Tibial nerve (tissue), 4 donors: Measurements from ENCODE around the gene DNAAF5. TPM values are rescaled to one million over a fixed set of nuclear protein-coding genes. Genes with fewer than 3 reads are reported as not detected.

Source experiments
- DNase-seq, 2 donors: peaks; one replicate each; pipeline ENCODE4 v3.0.0-alpha.2; 2019; ENCODE audit warnings: low spot score in 2 of 2
- H3K27ac ChIP-seq, 4 donors: fragments of 200-600 bp; sonication (generic) in 3 of 4; one replicate each; pipeline ENCODE4 v1.5.1; 2017 to 2019; ENCODE audit warnings: mild to moderate bottlenecking in 1 of 4
- H3K27me3 ChIP-seq, 2 donors: fragments of 200-600 bp; sonication (generic) in 1 of 2; one replicate each; pipeline versions ENCODE4 v1.5.1 to v1.6.0; 2017 to 2019
- H3K36me3 ChIP-seq, 3 donors: fragments of 200-600 bp; sonication (generic); one replicate each; pipeline ENCODE4 v1.5.1; 2018 to 2019
- H3K4me1 ChIP-seq, 4 donors: fragments of 200-600 bp; sonication (generic) in 3 of 4; one replicate each; pipeline ENCODE4 v1.5.1; 2017 to 2019
- H3K4me3 ChIP-seq, 4 donors: fragments of 200-600 bp; sonication (generic) in 3 of 4; one replicate each; pipeline ENCODE4 v1.5.1; 2017 to 2019; ENCODE audit warnings: mild to moderate bottlenecking in 1 of 4, moderate library complexity in 1 of 4
- H3K9me3 ChIP-seq, 4 donors: fragments of 200-600 bp; sonication (generic) in 3 of 4; one replicate each; pipeline ENCODE4 v1.5.1; 2017 to 2019
- EP300 ChIP-seq, 2 donors: sonication (generic); formaldehyde crosslinking; IDR thresholded peaks; one replicate each; pipeline ENCODE4 v1.6.1; 2017; ENCODE audit warnings: antibody characterized with exemption in 2 of 2, mild to moderate bottlenecking in 1 of 2
- POLR2A ChIP-seq, 2 donors: fragments of 450-650 bp; IDR thresholded peaks; one replicate each; pipeline ENCODE4 v1.6.1; 2017; ENCODE audit warnings: antibody characterized with exemption in 2 of 2, mild to moderate bottlenecking in 2 of 2, moderate library complexity in 2 of 2
- WGBS, 2 donors: methylation state at CpG; one replicate each; pipeline ENCODE4 v1.1.5; 2018; 5-methylcytosine and 5-hydroxymethylcytosine counted together
- total RNA-seq, 4 donors: library from RNA; depleted of rRNA; stranded (reverse); fragments of >200 nt; gene quantifications; one replicate each; pipeline ENCODE4 v1.1.0, GENCODE V29; 2016
- TF ChIP-seq, protein P1 (sequence below), 5 experiments: fragments of 200-600 bp in 3 of 5; fragments of 450-650 bp in 2 of 5; sonication (generic) in 3 of 5; IDR thresholded peaks; one replicate each; pipeline ENCODE4 v1.5.1; 2016 to 2019; ENCODE audit warnings: antibody characterized with exemption in 5 of 5, mild to moderate bottlenecking in 3 of 5, moderate library complexity in 2 of 5

Gene DNAAF5
- total RNA-seq, 4 donors from 2014 or later: 26.0 to 56.7 (median 41.6) TPM

- DNase-seq: no peak
- H3K4me1 ChIP-seq: peaks cover 0 to 63% (median 25%) of the 10 kb centered on the region in 4 donors
- H3K9me3 ChIP-seq: no peaks in the 10 kb centered on the region
- no peak for TF ChIP-seq EP300 (IDR thresholded peaks at IDR 0.05)
- TF ChIP-seq, protein P1, sequence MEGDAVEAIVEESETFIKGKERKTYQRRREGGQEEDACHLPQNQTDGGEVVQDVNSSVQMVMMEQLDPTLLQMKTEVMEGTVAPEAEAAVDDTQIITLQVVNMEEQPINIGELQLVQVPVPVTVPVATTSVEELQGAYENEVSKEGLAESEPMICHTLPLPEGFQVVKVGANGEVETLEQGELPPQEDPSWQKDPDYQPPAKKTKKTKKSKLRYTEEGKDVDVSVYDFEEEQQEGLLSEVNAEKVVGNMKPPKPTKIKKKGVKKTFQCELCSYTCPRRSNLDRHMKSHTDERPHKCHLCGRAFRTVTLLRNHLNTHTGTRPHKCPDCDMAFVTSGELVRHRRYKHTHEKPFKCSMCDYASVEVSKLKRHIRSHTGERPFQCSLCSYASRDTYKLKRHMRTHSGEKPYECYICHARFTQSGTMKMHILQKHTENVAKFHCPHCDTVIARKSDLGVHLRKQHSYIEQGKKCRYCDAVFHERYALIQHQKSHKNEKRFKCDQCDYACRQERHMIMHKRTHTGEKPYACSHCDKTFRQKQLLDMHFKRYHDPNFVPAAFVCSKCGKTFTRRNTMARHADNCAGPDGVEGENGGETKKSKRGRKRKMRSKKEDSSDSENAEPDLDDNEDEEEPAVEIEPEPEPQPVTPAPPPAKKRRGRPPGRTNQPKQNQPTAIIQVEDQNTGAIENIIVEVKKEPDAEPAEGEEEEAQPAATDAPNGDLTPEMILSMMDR (IDR thresholded peaks at IDR 0.05): no peak
- H3K27ac ChIP-seq: peak overlapping the region; percentile 76 to 87 (median 81)
- 83 to 88% methylated on average over 15 of the region's 15 CpGs for WGBS, 2 donors
- H3K4me3 ChIP-seq: no peak overlapping the region
- H3K27me3 ChIP-seq: no peaks in the 10 kb centered on the region
- H3K36me3 ChIP-seq: peaks cover 0 to 33% (median 0%) of the 10 kb centered on the region in 3 donors
Measured at GRCh38 chr7:832968-833424, 106.5 kb downstream of the DNAAF5 start.

- Histone ChIP-seq H3K27ac (peak overlapping the region in 3 of 4 donors; percentile 38 to 87 (median 77)), H3K27me3 (no peaks in the 10 kb centered on the region), H3K9me3 (no peaks in the 10 kb centered on the region), H3K4me1 (peaks cover 0 to 63% (median 25%) of the 10 kb centered on the region in 4 donors), H3K36me3 (peaks cover 0 to 39% (median 0%) of the 10 kb centered on the region in 3 donors), H3K4me3 (no peak overlapping the region)
- TF ChIP-seq, protein P1 (IDR thresholded peaks at IDR 0.05): no peak
- no peak for TF ChIP-seq EP300 (IDR thresholded peaks at IDR 0.05)
- no peak for TF ChIP-seq POLR2A (IDR thresholded peaks at IDR 0.05)
- 64% methylated on average over 8 of the region's 8 CpGs for WGBS, 2 donors
- DNase-seq: no peak
Measured at GRCh38 chr7:833601-834258, 107.2 kb downstream of the DNAAF5 start.

DNA sequence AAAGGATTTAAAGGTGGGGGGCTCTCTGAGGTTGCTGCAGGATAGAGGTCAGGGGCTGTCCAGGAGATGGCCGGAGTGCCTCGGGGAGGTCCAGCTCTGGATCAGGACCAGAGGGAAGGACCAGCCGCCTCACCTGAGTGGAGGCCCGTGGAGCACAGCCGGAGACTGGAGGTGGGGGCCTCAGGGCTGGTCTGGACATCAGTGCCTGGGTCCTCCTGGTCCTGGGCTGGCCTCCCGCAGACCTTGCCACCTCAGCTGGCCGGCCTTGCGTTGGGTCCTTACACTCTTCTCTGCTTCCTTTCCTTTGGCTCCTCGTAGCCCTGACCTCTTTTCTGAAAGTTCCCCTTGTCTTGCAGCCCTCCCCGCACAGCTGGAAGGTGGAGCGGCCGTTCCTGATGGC, 107.8 kb downstream of the DNAAF5 start:
- WGBS, 2 donors: 81 to 86% methylated on average over 11 to 12 of the region's 12 CpGs
- Histone ChIP-seq H3K4me1 (peaks cover 0 to 63% (median 25%) of the 10 kb centered on the region in 4 donors), H3K27me3 (no peaks in the 10 kb centered on the region), H3K27ac (peak overlapping the region in 3 of 4 donors; percentile 38 to 87 (median 77)), H3K4me3 (no peak overlapping the region), H3K9me3 (no peaks in the 10 kb centered on the region), H3K36me3 (peaks cover 0 to 44% (median 0%) of the 10 kb centered on the region in 3 donors)
- no peak for DNase-seq
- TF ChIP-seq POLR2A (IDR thresholded peaks at IDR 0.05) (no peak), EP300 (IDR thresholded peaks at IDR 0.05) (no peak)
- TF ChIP-seq, protein P1 (IDR thresholded peaks at IDR 0.05): no peak

- WGBS, 2 donors: 92 to 94% methylated on average over 12 of the region's 12 CpGs
- TF ChIP-seq POLR2A (IDR thresholded peaks at IDR 0.05) (no peak), EP300 (IDR thresholded peaks at IDR 0.05) (no peak)
- TF ChIP-seq, protein P1 (IDR thresholded peaks at IDR 0.05): no peak
- Histone ChIP-seq H3K36me3 (peaks cover 0 to 52% (median 0%) of the 10 kb centered on the region in 3 donors), H3K4me3 (no peak overlapping the region), H3K9me3 (no peaks in the 10 kb centered on the region), H3K4me1 (peaks cover 0 to 59% (median 25%) of the 10 kb centered on the region in 4 donors), H3K27ac (peak overlapping the region in 1 of 4 donors; percentile 77), H3K27me3 (no peaks in the 10 kb centered on the region)
- DNase-seq: no peak
Measured at GRCh38 chr7:835021-835420, 108.5 kb downstream of the DNAAF5 start.
